ENCODE data around the gene DRAXIN.

DRAXIN gene

DNA sequence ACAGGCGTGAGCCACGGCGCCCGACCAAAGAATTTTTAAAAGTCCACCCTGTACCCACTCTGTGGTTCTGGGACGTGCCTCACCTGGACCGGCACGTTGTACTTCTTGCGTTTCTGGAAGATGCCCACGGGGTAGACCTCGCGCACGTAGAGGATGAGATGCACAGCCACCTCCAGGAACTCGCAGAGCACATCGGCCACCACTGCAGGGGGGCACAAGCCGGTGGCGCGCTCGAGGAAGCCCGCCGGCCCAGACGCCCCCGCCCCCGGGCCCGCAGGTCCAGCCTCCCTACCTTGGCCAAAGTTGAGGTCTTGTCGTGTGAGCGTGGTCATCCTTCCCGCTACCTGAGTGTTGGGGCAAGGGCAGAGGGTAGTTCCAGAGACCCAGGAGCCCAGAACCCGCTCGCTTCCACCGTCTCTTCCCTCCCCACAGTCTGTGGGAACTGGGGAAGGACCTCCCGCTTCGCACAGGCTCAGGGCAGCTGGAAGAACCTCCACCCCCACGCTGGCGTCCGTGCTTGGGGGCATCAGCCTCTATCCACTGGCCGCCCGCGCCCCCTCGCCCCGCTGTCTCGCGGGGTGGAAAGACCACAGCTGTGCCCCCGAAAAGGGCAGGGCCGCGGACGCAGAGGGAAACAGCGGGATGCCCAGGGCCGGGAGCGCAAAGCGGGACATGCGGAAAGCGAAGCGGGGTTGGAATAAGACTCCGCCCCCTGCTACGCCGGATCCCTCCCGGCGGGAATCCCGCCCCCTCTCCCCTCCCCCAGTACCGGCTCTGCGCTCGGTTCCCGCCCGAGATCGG, 11.0 kb upstream of the DRAXIN start (continued):
- TF ChIP-seq, protein P1, sequence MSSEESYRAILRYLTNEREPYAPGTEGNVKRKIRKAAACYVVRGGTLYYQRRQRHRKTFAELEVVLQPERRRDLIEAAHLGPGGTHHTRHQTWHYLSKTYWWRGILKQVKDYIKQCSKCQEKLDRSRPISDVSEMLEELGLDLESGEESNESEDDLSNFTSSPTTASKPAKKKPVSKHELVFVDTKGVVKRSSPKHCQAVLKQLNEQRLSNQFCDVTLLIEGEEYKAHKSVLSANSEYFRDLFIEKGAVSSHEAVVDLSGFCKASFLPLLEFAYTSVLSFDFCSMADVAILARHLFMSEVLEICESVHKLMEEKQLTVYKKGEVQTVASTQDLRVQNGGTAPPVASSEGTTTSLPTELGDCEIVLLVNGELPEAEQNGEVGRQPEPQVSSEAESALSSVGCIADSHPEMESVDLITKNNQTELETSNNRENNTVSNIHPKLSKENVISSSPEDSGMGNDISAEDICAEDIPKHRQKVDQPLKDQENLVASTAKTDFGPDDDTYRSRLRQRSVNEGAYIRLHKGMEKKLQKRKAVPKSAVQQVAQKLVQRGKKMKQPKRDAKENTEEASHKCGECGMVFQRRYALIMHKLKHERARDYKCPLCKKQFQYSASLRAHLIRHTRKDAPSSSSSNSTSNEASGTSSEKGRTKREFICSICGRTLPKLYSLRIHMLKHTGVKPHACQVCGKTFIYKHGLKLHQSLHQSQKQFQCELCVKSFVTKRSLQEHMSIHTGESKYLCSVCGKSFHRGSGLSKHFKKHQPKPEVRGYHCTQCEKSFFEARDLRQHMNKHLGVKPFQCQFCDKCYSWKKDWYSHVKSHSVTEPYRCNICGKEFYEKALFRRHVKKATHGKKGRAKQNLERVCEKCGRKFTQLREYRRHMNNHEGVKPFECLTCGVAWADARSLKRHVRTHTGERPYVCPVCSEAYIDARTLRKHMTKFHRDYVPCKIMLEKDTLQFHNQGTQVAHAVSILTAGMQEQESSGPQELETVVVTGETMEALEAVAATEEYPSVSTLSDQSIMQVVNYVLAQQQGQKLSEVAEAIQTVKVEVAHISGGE (tag by site-specific recombination; conservative IDR thresholded peaks at IDR 0.05; ENCODE audit: low read depth) = no peak
- TF ChIP-seq ZNF121 (tag by site-specific recombination; IDR thresholded peaks at IDR 0.05) (no peak), ZNF610 (tag by site-specific recombination; IDR thresholded peaks at IDR 0.05; ENCODE audit: borderline replicate concordance) (no peak), ZFP3 (tag by site-specific recombination; IDR thresholded peaks at IDR 0.05; ENCODE audit: low read depth) (no peak), ZNF701 (tag by site-specific recombination; IDR thresholded peaks at IDR 0.05) (no peak), ZBTB8A (tag by site-specific recombination; IDR thresholded peaks at IDR 0.05) (no peak), ZNF416 (tag by site-specific recombination; IDR thresholded peaks at IDR 0.05) (no peak), SCRT1 (tag by site-specific recombination; IDR thresholded peaks at IDR 0.05; ENCODE audit: borderline replicate concordance) (no peak), ZNF600 (tag by site-specific recombination; IDR thresholded peaks at IDR 0.05) (peak; percentile 93), ZNF391 (tag by site-specific recombination; IDR thresholded peaks at IDR 0.05; ENCODE audit: borderline replicate concordance, low read depth) (0 out of 2 replicates have a peak, but pooled peaks have one; percentile 23), ZSCAN23 (tag by site-specific recombination; IDR thresholded peaks at IDR 0.05) (no peak), ZBTB7A (tag by site-specific recombination; IDR thresholded peaks at IDR 0.05; ENCODE audit: low read depth) (no peak), ZNF596 (tag by site-specific recombination; IDR thresholded peaks at IDR 0.05) (no peak)
- TF ChIP-seq, protein P2, sequence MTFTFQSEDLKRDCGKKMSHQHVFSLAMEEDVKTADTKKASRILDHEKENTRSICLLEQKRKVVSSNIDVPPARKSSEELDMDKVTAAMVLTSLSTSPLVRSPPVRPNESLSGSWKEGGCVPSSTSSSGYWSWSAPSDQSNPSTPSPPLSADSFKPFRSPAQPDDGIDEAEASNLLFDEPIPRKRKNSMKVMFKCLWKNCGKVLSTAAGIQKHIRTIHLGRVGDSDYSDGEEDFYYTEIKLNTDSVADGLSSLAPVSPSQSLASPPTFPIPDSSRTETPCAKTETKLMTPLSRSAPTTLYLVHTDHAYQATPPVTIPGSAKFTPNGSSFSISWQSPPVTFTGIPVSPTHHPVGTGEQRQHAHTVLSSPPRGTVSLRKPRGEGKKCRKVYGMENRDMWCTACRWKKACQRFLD (tag by site-specific recombination; IDR thresholded peaks at IDR 0.05) = no peak
- TF ChIP-seq, protein P3, sequence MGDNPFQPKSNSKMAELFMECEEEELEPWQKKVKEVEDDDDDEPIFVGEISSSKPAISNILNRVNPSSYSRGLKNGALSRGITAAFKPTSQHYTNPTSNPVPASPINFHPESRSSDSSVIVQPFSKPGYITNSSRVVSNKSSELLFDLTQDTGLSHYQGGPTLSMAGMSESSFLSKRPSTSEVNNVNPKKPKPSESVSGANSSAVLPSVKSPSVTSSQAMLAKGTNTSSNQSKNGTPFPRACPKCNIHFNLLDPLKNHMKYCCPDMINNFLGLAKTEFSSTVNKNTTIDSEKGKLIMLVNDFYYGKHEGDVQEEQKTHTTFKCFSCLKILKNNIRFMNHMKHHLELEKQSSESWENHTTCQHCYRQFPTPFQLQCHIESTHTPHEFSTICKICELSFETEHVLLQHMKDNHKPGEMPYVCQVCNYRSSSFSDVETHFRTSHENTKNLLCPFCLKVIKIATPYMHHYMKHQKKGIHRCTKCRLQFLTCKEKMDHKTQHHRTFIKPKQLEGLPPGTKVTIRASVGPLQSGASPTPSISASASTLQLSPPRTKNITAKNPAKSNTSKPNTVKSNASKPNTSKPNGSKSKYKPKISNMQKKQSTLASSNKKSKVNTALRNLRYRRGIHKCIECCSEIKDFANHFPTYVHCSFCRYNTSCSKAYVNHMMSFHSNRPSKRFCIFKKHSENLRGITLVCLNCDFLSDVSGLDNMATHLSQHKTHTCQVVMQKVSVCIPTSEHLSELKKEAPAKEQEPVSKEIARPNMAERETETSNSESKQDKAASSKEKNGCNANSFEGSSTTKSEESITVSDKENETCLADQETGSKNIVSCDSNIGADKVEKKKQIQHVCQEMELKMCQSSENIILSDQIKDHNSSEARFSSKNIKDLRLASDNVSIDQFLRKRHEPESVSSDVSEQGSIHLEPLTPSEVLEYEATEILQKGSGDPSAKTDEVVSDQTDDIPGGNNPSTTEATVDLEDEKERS (tag by site-specific recombination; IDR thresholded peaks at IDR 0.05) = no peak
- TF ChIP-seq, protein P4, sequence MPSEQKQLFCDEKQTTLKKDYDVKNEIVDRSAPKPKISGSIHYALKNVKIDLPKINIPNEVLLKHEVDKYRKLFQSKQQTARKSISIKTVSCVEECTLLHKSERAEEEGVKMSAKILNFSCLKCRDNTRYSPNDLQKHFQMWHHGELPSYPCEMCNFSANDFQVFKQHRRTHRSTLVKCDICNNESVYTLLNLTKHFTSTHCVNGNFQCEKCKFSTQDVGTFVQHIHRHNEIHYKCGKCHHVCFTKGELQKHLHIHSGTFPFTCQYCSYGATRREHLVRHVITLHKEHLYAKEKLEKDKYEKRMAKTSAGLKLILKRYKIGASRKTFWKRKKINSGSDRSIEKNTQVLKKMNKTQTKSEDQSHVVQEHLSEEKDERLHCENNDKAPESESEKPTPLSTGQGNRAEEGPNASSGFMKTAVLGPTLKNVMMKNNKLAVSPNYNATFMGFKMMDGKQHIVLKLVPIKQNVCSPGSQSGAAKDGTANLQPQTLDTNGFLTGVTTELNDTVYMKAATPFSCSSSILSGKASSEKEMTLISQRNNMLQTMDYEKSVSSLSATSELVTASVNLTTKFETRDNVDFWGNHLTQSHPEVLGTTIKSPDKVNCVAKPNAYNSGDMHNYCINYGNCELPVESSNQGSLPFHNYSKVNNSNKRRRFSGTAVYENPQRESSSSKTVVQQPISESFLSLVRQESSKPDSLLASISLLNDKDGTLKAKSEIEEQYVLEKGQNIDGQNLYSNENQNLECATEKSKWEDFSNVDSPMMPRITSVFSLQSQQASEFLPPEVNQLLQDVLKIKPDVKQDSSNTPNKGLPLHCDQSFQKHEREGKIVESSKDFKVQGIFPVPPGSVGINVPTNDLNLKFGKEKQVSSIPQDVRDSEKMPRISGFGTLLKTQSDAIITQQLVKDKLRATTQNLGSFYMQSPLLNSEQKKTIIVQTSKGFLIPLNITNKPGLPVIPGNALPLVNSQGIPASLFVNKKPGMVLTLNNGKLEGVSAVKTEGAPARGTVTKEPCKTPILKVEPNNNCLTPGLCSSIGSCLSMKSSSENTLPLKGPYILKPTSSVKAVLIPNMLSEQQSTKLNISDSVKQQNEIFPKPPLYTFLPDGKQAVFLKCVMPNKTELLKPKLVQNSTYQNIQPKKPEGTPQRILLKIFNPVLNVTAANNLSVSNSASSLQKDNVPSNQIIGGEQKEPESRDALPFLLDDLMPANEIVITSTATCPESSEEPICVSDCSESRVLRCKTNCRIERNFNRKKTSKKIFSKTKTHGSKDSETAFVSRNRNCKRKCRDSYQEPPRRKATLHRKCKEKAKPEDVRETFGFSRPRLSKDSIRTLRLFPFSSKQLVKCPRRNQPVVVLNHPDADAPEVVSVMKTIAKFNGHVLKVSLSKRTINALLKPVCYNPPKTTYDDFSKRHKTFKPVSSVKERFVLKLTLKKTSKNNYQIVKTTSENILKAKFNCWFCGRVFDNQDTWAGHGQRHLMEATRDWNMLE (tag by site-specific recombination; conservative IDR thresholded peaks at IDR 0.05; ENCODE audit: low read depth) = no peak
- TF ChIP-seq, protein P5, sequence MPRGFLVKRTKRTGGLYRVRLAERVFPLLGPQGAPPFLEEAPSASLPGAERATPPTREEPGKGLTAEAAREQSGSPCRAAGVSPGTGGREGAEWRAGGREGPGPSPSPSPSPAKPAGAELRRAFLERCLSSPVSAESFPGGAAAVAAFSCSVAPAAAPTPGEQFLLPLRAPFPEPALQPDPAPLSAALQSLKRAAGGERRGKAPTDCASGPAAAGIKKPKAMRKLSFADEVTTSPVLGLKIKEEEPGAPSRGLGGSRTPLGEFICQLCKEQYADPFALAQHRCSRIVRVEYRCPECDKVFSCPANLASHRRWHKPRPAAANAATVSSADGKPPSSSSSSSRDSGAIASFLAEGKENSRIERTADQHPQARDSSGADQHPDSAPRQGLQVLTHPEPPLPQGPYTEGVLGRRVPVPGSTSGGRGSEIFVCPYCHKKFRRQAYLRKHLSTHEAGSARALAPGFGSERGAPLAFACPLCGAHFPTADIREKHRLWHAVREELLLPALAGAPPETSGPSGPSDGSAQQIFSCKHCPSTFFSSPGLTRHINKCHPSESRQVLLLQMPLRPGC (tag by site-specific recombination; IDR thresholded peaks at IDR 0.05) = no peak
- TF ChIP-seq, protein P6, sequence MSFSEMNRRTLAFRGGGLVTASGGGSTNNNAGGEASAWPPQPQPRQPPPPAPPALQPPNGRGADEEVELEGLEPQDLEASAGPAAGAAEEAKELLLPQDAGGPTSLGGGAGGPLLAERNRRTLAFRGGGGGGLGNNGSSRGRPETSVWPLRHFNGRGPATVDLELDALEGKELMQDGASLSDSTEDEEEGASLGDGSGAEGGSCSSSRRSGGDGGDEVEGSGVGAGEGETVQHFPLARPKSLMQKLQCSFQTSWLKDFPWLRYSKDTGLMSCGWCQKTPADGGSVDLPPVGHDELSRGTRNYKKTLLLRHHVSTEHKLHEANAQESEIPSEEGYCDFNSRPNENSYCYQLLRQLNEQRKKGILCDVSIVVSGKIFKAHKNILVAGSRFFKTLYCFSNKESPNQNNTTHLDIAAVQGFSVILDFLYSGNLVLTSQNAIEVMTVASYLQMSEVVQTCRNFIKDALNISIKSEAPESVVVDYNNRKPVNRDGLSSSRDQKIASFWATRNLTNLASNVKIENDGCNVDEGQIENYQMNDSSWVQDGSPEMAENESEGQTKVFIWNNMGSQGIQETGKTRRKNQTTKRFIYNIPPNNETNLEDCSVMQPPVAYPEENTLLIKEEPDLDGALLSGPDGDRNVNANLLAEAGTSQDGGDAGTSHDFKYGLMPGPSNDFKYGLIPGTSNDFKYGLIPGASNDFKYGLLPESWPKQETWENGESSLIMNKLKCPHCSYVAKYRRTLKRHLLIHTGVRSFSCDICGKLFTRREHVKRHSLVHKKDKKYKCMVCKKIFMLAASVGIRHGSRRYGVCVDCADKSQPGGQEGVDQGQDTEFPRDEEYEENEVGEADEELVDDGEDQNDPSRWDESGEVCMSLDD (tag by site-specific recombination; IDR thresholded peaks at IDR 0.05) = peak; percentile 69; the same call in 1 of the 2 replicates
- TF ChIP-seq, protein P7, sequence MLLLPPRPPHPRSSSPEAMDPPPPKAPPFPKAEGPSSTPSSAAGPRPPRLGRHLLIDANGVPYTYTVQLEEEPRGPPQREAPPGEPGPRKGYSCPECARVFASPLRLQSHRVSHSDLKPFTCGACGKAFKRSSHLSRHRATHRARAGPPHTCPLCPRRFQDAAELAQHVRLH (tag by site-specific recombination; IDR thresholded peaks at IDR 0.05) = no peak

Data from HEK293 (cell line).